Fibroblast of the aortic adventitia (primary cell): Measurements from ENCODE around the gene SELENON. TPM values are rescaled to one million over a fixed set of nuclear protein-coding genes. Genes with fewer than 3 reads are reported as not detected.

Experiments used
- DNase-seq: peaks from one replicate; pipeline ENCODE4 v3.0.0-alpha.2; 2010; ENCODE audit warnings: low read depth
- H3K4me3 ChIP-seq: 2 replicates; pipeline ENCODE4 v1.5.1; 2011; ENCODE audit warnings: low read depth, mild to moderate bottlenecking, control low read depth, low read length, moderate library complexity
- total RNA-seq: library from RNA; depleted of rRNA; stranded (reverse); fragments of >200 nt; gene quantifications from 2 replicates; pipeline ENCODE4 v1.2.3, GENCODE V29; 2012; ENCODE audit warnings: low replicate concordance
- TF ChIP-seq, protein P1 (sequence below): IDR thresholded peaks from 2 replicates; pipeline ENCODE4 v1.5.1; 2011; ENCODE audit warnings: mild to moderate bottlenecking, low read length, control low read depth, inconsistent platforms; ENCODE audit not compliant: insufficient read depth

The SELENON gene
- total RNA-seq, 1 donor: 35.0 TPM

DNA sequence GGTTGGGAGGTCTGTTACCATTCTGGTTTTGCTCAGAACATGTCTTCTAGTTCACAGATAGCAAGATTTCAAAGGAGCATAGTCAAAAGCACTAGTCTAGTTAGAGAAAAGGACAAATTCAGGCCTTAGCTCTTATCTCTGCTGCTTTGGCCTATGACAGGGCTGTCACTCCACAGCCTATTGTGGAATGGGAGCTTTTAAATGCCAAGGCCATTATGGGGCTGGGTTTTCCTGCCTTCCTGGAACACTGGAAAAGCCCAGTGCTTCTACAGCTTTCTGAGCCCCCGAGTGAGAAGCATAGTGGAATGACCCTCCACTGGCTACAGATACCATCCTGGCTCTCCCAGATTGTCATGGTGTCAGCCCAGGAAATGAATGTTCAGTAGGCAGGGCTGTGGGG, 29.1 kb downstream of the SELENON start:
- DNase-seq: no peak
- TF ChIP-seq, protein P1, sequence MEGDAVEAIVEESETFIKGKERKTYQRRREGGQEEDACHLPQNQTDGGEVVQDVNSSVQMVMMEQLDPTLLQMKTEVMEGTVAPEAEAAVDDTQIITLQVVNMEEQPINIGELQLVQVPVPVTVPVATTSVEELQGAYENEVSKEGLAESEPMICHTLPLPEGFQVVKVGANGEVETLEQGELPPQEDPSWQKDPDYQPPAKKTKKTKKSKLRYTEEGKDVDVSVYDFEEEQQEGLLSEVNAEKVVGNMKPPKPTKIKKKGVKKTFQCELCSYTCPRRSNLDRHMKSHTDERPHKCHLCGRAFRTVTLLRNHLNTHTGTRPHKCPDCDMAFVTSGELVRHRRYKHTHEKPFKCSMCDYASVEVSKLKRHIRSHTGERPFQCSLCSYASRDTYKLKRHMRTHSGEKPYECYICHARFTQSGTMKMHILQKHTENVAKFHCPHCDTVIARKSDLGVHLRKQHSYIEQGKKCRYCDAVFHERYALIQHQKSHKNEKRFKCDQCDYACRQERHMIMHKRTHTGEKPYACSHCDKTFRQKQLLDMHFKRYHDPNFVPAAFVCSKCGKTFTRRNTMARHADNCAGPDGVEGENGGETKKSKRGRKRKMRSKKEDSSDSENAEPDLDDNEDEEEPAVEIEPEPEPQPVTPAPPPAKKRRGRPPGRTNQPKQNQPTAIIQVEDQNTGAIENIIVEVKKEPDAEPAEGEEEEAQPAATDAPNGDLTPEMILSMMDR: no peak

DNA sequence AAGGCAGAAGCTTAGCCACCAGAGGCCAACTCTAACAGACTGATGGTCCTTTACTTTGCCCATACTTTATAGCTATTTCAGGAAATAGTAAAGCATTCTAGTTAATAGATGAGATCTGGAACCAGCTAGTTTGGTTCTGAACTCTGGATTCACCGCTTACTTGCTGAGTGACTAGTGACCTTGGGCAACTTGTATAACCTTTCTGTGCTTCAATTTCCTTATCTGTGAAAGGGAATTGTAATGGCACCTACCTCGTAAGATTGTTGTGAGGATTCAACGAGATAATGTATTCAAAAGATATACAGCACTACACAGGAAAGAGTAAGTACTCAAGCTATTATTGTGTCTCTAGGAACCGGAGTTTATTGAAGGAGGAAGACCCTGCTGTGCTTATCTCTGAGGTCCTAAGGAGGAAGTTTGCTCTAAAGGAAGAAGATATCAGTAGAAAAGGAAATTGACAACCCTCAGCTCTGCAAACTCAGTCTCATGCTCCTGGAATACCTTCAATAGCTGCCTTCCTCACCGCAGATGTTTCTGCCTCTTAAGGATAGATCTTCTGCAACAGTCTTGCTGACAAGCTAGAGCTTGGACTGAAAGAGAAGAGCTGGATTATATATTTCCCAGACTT, 31.7 kb downstream of the SELENON start:
- no peak overlapping the region for H3K4me3 ChIP-seq
- TF ChIP-seq, protein P1: no peak
- no peak for DNase-seq

More for the DNA sequence above, 29.1 kb downstream of the SELENON start:
- H3K4me3 ChIP-seq: no peak overlapping the region

DNA sequence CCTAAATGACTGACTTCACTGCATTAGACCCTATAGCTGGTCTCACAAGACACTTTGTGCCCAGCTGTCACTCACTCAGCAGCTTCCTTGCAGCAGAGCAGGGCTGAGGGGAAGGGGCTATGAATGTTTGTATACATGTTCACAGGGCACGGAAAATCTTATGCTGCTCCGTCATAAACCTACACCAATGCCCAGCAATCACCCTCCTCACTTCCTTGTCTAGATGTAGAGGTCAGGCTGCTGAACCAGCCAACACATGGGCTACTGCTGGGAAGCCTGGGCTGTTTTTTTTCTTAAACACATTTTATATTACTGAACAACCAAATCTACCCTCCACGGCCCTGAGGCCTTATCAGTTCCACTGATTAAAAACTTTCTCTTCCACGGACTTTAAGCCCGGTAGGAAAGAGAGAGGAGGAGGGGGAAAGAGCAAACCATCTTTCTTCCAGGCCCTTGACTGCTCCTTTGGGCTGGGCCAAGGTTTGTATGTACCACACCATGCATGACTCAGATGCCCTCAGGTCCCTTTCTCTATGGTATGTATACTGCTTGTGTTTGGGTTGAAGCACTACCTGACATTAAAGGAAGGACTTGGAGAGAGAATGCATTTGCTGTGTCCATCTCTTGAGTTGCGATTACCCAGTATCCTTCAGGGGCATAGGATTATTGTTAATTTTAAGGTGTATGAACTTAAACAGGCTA, 32.5 kb downstream of the SELENON start:
- H3K4me3 ChIP-seq: no peak overlapping the region
- no peak for DNase-seq
- TF ChIP-seq, protein P1: no peak

DNA sequence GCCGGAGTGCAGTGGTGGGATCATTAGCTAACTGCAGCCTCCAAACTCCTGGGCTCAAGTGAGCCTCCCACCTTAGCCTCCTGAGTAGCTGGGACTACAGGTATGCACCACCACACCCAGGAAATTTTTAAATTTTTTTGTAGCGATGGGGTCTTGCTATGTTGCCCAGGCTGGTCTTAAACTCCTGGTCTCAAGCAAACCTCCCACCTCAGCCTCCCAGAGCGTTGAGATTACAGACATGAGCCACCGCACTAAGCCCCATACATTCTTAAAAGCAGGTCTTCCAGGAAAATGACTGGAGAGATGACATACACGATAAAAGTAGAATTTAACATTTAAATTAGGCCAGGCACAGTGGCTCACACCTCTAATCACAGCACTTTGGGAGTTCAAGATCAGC, 33.2 kb downstream of the SELENON start:
- H3K4me3 ChIP-seq: no peak overlapping the region
- TF ChIP-seq, protein P1: no peak

DNA sequence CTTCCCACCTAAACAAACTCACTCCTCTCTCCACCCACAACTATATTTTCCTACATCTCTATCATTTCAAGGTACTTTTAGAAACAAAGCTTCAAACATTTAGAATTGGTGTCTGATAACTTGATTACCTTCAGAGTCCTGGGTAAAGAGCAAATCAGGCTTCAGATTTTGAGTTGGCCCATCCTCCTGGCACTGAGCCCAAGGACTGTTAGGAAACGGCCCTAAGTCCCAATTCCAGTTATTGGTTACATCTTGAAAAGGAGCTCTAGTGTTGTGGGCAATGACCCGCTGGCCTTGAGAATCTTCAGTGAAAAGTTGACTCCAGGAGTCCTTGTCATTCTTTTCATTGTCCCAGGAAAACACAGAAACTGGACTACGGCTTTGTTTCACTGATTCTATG, 34.9 kb downstream of the SELENON start:
- TF ChIP-seq, protein P1: no peak
- no peak overlapping the region for H3K4me3 ChIP-seq
- no peak for DNase-seq

More for the DNA sequence above, 33.2 kb downstream of the SELENON start:
- DNase-seq: no peak

DNA sequence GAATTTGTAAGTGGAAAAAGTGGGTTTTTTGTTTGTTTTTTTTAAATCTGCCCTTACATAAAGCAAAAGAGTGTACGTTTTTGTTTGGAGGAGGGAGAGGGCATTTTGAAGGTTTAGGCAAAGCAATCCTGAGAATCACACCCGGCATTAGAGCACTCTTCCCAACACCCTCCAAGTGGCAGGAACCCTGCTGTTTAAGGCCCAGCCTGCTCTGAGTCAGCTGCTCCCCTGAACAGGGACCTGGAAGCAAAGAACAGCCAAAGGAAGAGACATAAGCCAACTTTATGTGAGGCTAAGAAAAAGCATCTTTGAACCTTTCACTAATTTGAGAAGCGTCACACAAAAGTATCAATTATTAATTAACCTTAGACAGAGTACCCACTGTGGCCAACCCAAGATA, 36.7 kb downstream of the SELENON start:
- no peak for DNase-seq
- no peak overlapping the region for H3K4me3 ChIP-seq
- TF ChIP-seq, protein P1: no peak
